ENCODE measurements around the gene B3GAT1. TPM values are rescaled to one million over a fixed set of nuclear protein-coding genes. Genes with fewer than 3 reads are reported as not detected.

The B3GAT1 gene
- total RNA-seq, 1 experiment from 2014 or later = 0.10 TPM

DNA sequence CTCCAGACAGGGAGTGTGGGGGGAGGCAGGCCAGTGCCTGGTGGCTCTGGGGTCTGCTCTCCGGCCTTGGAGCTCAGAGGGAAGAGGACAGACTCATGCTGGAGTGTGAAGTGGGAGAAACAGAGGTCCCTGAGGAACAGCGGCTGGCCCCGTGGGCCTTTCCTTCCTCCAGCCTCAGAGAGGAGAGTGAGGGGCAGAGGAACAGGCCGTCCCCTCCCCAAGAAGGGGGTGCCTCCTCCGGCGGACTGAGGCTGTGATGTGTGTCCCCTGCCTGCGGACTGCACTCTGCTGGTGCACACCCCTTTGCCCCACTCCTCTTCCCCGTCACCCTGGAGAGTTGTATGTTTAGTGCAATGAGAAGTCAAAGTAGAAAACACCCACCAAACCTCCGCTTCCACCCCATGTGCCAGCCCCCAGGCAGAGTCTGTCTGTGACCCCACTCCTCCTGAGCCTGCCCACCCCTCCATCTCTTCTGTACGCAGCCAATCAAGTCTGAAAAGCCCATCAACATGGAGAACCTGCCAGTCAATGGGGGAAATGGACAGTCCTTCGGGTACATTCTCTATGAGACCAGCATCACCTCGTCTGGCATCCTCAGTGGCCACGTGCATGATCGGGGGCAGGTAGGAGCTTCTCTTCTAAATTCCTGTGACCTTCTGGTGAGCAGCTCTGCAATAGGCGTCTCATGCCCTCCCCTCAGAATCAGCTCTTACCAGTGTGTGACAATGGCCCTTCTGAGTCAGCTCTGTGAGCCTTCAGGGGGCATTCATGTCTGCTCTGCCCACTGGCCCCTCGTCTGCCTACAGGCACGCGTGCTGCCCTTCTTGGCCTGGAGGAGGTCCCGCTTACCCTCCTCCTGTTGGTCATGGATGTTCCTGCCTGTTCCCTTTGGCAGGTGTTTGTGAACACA is 41.3 kb downstream of the B3GAT1 start:
- TF ChIP-seq TCF7L2 (IDR thresholded peaks at IDR 0.05; ENCODE audit: low read depth, low read length) (no peak), SIN3A (IDR thresholded peaks at IDR 0.05; ENCODE audit: borderline replicate concordance, insufficient read depth, low read depth, low read length) (no peak)
- TF ChIP-seq, protein P1, sequence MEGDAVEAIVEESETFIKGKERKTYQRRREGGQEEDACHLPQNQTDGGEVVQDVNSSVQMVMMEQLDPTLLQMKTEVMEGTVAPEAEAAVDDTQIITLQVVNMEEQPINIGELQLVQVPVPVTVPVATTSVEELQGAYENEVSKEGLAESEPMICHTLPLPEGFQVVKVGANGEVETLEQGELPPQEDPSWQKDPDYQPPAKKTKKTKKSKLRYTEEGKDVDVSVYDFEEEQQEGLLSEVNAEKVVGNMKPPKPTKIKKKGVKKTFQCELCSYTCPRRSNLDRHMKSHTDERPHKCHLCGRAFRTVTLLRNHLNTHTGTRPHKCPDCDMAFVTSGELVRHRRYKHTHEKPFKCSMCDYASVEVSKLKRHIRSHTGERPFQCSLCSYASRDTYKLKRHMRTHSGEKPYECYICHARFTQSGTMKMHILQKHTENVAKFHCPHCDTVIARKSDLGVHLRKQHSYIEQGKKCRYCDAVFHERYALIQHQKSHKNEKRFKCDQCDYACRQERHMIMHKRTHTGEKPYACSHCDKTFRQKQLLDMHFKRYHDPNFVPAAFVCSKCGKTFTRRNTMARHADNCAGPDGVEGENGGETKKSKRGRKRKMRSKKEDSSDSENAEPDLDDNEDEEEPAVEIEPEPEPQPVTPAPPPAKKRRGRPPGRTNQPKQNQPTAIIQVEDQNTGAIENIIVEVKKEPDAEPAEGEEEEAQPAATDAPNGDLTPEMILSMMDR (IDR thresholded peaks at IDR 0.05) = no peak
- DNase-seq (ENCODE audit: low read depth, low spot score) = no peak
- ChIA-PET CTCF (no interaction called here), POLR2A (no interaction called here)
- ATAC-seq = no peak
- Histone ChIP-seq H3K4me1 (ENCODE audit: control insufficient read depth, insufficient read depth, low read length) (no peaks in the 10 kb centered on the region), H3K27me3 (ENCODE audit: control insufficient read depth, insufficient read depth, low read length) (no peaks in the 10 kb centered on the region), H3K4me3 (ENCODE audit: low read depth in 2 of 2, low read length in 2 of 2) (no peak overlapping the region), H3K27ac (ENCODE audit: low read length) (no peak overlapping the region), H3K36me3 (ENCODE audit: control insufficient read depth, insufficient read depth, low read length) (no peaks in the 10 kb centered on the region), H3K9me3 (ENCODE audit: control insufficient read depth, insufficient read depth, low read depth, low read length) (no peaks in the 10 kb centered on the region)
- in situ Hi-C loops (cut with HindIII; ENCODE audit: low pct_unique_long_range_greater_than_20kb, low sequenced_read_pairs) = no loop called here
- intact Hi-C loops (cut with micrococcal nuclease; ENCODE audit: unreplicated experiment) = no loop called here
- no TSS peak for BruUV-seq (replicated peaks)

DNA sequence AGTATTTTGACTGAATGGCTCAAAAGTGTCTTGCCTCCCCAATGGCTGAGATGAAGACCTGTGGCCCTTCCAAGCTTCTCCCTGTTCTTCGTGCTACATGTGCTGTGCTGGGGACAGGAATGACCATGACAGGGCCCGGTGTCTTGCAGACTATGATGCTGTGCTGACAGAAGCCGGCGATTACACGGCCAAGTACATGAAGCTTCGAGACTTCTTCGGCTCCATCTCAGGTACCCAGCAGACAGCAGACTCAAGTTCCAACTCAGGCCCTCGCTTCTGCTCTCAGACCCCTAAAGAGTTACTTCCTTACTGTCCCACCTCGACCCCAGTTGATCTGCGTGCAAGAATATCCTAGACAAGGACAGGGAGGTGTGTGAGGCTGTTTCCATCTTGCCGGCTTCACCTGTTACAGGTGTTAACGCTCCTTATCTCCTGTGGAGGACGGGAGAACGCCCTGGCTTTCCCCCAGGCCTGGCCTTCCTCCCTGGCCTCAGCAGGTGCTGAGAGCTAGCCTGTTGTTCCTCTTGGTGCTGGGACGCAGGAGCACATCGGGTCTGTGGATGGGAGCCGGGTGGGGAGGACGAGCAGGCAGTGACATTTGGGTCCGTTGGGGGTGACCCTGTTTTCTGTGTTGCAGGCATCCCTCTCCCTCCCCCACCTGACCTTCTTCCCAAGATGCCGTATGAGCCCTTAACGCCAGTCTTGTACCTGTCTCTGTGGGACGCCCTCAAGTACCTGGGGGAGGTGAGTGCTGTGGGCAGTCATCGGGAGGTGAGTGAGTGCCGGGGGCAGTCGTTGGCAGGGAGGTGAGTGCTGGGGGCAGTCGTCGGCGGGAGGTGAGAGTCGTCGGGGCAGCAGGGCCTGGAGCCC is 42.2 kb downstream of the B3GAT1 start:
- DNase-seq (ENCODE audit: low read depth, low spot score) (no peak), ATAC-seq (no peak)
- H3K9me3 ChIP-seq (ENCODE audit: control insufficient read depth, insufficient read depth, low read depth, low read length) = no peaks in the 10 kb centered on the region
- H3K27me3 ChIP-seq (ENCODE audit: control insufficient read depth, insufficient read depth, low read length) = no peaks in the 10 kb centered on the region
- TF ChIP-seq TCF7L2 (IDR thresholded peaks at IDR 0.05; ENCODE audit: low read depth, low read length) = no peak
- TF ChIP-seq, protein P1 (IDR thresholded peaks at IDR 0.05) = no peak
- no peak for TF ChIP-seq SIN3A (IDR thresholded peaks at IDR 0.05; ENCODE audit: borderline replicate concordance, insufficient read depth, low read depth, low read length)
- TF ChIP-seq, protein P2, sequence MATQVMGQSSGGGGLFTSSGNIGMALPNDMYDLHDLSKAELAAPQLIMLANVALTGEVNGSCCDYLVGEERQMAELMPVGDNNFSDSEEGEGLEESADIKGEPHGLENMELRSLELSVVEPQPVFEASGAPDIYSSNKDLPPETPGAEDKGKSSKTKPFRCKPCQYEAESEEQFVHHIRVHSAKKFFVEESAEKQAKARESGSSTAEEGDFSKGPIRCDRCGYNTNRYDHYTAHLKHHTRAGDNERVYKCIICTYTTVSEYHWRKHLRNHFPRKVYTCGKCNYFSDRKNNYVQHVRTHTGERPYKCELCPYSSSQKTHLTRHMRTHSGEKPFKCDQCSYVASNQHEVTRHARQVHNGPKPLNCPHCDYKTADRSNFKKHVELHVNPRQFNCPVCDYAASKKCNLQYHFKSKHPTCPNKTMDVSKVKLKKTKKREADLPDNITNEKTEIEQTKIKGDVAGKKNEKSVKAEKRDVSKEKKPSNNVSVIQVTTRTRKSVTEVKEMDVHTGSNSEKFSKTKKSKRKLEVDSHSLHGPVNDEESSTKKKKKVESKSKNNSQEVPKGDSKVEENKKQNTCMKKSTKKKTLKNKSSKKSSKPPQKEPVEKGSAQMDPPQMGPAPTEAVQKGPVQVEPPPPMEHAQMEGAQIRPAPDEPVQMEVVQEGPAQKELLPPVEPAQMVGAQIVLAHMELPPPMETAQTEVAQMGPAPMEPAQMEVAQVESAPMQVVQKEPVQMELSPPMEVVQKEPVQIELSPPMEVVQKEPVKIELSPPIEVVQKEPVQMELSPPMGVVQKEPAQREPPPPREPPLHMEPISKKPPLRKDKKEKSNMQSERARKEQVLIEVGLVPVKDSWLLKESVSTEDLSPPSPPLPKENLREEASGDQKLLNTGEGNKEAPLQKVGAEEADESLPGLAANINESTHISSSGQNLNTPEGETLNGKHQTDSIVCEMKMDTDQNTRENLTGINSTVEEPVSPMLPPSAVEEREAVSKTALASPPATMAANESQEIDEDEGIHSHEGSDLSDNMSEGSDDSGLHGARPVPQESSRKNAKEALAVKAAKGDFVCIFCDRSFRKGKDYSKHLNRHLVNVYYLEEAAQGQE (IDR thresholded peaks at IDR 0.05; ENCODE audit: insufficient read depth in 1 of 2, low read depth in 2 of 2, low read length in 1 of 2) = no peak
- no peak for TF ChIP-seq POLR2AphosphoS5 (IDR thresholded peaks at IDR 0.05; ENCODE audit: low read depth, low read length)
- no peak overlapping the region for H3K4me3 ChIP-seq (ENCODE audit: low read depth in 2 of 2, low read length in 2 of 2)
- H3K36me3 ChIP-seq (ENCODE audit: control insufficient read depth, insufficient read depth, low read length) = no peaks in the 10 kb centered on the region
- CTCF ChIA-PET = no interaction called here
- no TSS peak for BruUV-seq (replicated peaks)
- intact Hi-C loops (cut with micrococcal nuclease; ENCODE audit: unreplicated experiment) (no loop called here), in situ Hi-C loops (cut with HindIII; ENCODE audit: low pct_unique_long_range_greater_than_20kb, low sequenced_read_pairs) (no loop called here)
- POLR2A ChIA-PET = no interaction called here
- H3K27ac ChIP-seq (ENCODE audit: low read length) = no peak overlapping the region
- H3K4me1 ChIP-seq (ENCODE audit: control insufficient read depth, insufficient read depth, low read length) = no peaks in the 10 kb centered on the region
